PC-9 (cell line): ENCODE measurements around the gene CBX8. TPM values are rescaled to one million over a fixed set of nuclear protein-coding genes. Genes with fewer than 3 reads are reported as not detected.

ENCODE experiments used
- BruUV-seq: library from RNA; stranded (reverse); fragments of 400-500 nt; replicated peaks from 2 replicates; lab custom pipeline; 2021; lab: Mats Ljungman, UMichigan
- CTCF ChIA-PET: fragments of 300-600 bp; sonication (Branson Sonifier 250); formaldehyde crosslinking; loops from one replicate; lab custom pipeline; 2022; ENCODE audit warnings: antibody characterized with exemption; lab: Charles Lee
- POLR2A ChIA-PET: fragments of 300-600 bp; sonication (Branson Sonifier 250); formaldehyde crosslinking; loops from one replicate; lab custom pipeline; 2022; ENCODE audit warnings: antibody characterized with exemption; ENCODE audit not compliant: unreplicated experiment; lab: Charles Lee
- DNase-seq, 2 experiments: peaks; one replicate each; pipeline versions ENCODE4 v3.0.0 to v3.0.0-alpha.2; 2015 to 2022; ENCODE audit warnings: mixed read lengths in 1 of 2
- H2AFZ ChIP-seq: fragments of 200-600 bp; sonication (generic); 2 replicates; pipeline ENCODE4 v1.8.1; 2017; ENCODE audit warnings: antibody characterized with exemption
- H3F3A ChIP-seq: fragments of 200-600 bp; sonication (generic); 2 replicates; pipeline ENCODE4 v1.8.1; 2017; ENCODE audit warnings: antibody characterized with exemption, mild to moderate bottlenecking, low read depth; ENCODE audit not compliant: insufficient read depth
- H3K27ac ChIP-seq: fragments of 200-600 bp; sonication (generic); 2 replicates; pipeline ENCODE4 v1.6.1; 2016; ENCODE audit warnings: mixed run types
- H3K27me3 ChIP-seq: fragments of 200-600 bp; sonication (generic); 2 replicates; pipeline ENCODE4 v1.6.1; 2016; ENCODE audit warnings: low read depth, mixed run types; ENCODE audit not compliant: insufficient read depth
- H3K36me3 ChIP-seq: fragments of 200-600 bp; sonication (generic); 2 replicates; pipeline ENCODE4 v1.6.1; 2016; ENCODE audit warnings: low read depth, mixed run types
- H3K4me1 ChIP-seq: fragments of 200-600 bp; sonication (generic); replicated peaks from 2 replicates; pipeline ENCODE4 v1.6.1; 2016; ENCODE audit warnings: mixed run types; ENCODE audit not compliant: insufficient read depth
- H3K4me2 ChIP-seq: fragments of 200-600 bp; sonication (generic); 2 replicates; pipeline ENCODE4 v1.6.1; 2017; ENCODE audit warnings: mixed run types
- H3K4me3 ChIP-seq: fragments of 200-600 bp; sonication (generic); 2 replicates; pipeline ENCODE4 v1.6.1; 2016; ENCODE audit warnings: mixed run types
- H3K79me2 ChIP-seq: fragments of 200-600 bp; sonication (generic); 2 replicates; pipeline ENCODE4 v1.6.1; 2017; ENCODE audit warnings: low read depth, mixed run types
- H3K9me2 ChIP-seq: fragments of 200-600 bp; sonication (generic); 2 replicates; pipeline ENCODE4 v1.8.1; 2017; ENCODE audit warnings: mild to moderate bottlenecking; ENCODE audit not compliant: insufficient read depth
- H3K9me3 ChIP-seq: fragments of 200-600 bp; sonication (generic); 2 replicates; pipeline ENCODE4 v1.8.1; 2016; ENCODE audit warnings: low read depth; ENCODE audit not compliant: insufficient read depth
- H4K20me1 ChIP-seq: fragments of 200-600 bp; sonication (generic); 2 replicates; pipeline ENCODE4 v1.8.1; 2017; ENCODE audit not compliant: insufficient read depth
- EZH2 ChIP-seq: fragments of 200-600 bp; sonication (generic); IDR thresholded peaks from 2 replicates; pipeline ENCODE4 v1.8.0; 2017; ENCODE audit warnings: antibody characterized with exemption, low read depth
- intact Hi-C: fragments of 100-400 bp; cut with micrococcal nuclease; formaldehyde crosslinking; loops from one replicate; pipeline ENCODE4 v1.10.0; 2022; ENCODE audit not compliant: unreplicated experiment
- total RNA-seq: library from RNA; stranded (reverse); gene quantifications from 2 replicates; pipeline ENCODE4 v1.2.3, GENCODE V29; 2021
- TF ChIP-seq, protein P1 (sequence below): fragments of 200-600 bp; sonication (generic); conservative IDR thresholded peaks from 2 replicates; pipeline ENCODE4 v1.6.1; 2017; ENCODE audit warnings: mixed run types, antibody characterized with exemption, mild to moderate bottlenecking, moderate library complexity

CBX8 gene
- total RNA-seq, 1 experiment from 2014 or later, result 14.2 TPM

DNA sequence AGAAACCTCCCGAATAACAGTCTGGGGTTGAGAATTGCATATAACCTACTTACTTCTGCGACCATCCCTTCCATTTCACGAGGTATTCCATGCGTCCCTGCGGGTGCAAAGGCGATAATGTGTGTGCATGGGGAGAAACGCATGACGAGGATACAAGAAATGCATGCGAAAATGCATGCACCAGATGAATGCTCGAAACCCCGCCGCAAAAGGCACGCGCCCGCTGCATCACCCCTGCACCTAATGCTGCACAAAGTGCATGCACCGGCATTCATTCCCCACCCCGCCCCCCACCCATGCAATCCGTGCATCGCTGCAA lies 474 bp downstream of the CBX8 start:
- intact Hi-C loops, result loop anchor here (2.0 kb wide), 1 partner anchor 26 kb away; no protein-coding TSS in a partner anchor
- ChIA-PET POLR2A (interaction anchor here (0.6 to 0.8 kb wide), 2 partner anchors 18 to 32 kb away, joined by 4 to 21 read pairs; no protein-coding TSS in a partner anchor), CTCF (interaction anchor here (0.6 kb wide), 1 partner anchor 728 kb away, joined by 5 read pairs; no protein-coding TSS in a partner anchor)
- no peaks in the 10 kb centered on the region for H4K20me1 ChIP-seq
- no TSS peak for BruUV-seq
- no peaks in the 10 kb centered on the region for H3K9me3 ChIP-seq
- peaks cover 10% of the 10 kb centered on the region; the same call in 1 of the 2 replicates for H3K27me3 ChIP-seq
- no peaks in the 10 kb centered on the region for H3K36me3 ChIP-seq
- H3K79me2 ChIP-seq, result peaks cover 8% of the 10 kb centered on the region; the same call in 1 of the 2 replicates
- peak overlapping the region; percentile 66; the same call in 1 of the 2 replicates for H2AFZ ChIP-seq
- TF ChIP-seq, protein P1, sequence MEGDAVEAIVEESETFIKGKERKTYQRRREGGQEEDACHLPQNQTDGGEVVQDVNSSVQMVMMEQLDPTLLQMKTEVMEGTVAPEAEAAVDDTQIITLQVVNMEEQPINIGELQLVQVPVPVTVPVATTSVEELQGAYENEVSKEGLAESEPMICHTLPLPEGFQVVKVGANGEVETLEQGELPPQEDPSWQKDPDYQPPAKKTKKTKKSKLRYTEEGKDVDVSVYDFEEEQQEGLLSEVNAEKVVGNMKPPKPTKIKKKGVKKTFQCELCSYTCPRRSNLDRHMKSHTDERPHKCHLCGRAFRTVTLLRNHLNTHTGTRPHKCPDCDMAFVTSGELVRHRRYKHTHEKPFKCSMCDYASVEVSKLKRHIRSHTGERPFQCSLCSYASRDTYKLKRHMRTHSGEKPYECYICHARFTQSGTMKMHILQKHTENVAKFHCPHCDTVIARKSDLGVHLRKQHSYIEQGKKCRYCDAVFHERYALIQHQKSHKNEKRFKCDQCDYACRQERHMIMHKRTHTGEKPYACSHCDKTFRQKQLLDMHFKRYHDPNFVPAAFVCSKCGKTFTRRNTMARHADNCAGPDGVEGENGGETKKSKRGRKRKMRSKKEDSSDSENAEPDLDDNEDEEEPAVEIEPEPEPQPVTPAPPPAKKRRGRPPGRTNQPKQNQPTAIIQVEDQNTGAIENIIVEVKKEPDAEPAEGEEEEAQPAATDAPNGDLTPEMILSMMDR, result no peak
- no peak for TF ChIP-seq EZH2
- peak overlapping the region; percentile 92 for H3K4me2 ChIP-seq
- H3K27ac ChIP-seq, result no peak overlapping the region
- H3F3A ChIP-seq, result no peaks in the 10 kb centered on the region; the same call in 1 of the 2 replicates
- H3K4me3 ChIP-seq, result peak overlapping the region; percentile 73
- peak in 1 of 2 experiments; percentile 7 for DNase-seq
- peaks cover 7% of the 10 kb centered on the region; the same call in 1 of the 2 replicates for H3K4me1 ChIP-seq
- H3K9me2 ChIP-seq, result no peaks in the 10 kb centered on the region

DNA sequence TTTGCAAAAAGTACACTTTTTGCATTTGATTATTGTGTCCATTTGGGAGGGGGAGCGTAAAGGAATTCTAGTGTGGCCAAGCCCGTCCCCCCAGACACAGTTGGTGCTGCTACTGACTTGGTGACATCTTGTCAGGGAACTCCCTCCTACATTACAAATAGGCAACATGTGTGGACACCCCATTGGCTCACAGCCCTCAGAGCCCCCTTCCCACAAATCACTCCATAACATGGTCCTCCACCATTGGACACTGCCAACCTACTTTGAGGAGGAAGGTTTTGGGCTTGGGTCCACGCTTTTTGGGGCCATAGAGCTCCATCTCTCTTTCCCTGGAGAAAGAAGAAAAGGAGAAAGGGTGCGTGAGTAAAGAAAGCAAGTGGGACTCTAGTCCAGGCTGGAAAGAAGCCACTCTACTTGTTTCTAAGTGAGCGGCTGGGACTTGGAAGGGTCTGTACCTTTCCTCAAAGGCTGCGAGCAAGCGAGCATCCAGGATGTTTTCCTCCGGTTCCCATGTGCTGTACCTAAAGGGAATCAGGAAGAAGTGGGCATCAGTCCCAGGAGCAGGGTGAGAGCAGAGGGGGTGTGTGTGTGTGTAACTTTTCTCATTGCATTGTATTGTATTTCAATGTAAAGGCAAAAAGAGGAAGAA lies 958 bp downstream of the CBX8 start:
- Histone ChIP-seq H3K9me3 (no peaks in the 10 kb centered on the region), H3K36me3 (no peaks in the 10 kb centered on the region), H2AFZ (no peak overlapping the region), H4K20me1 (no peaks in the 10 kb centered on the region), H3K79me2 (peaks cover 8% of the 10 kb centered on the region; the same call in 1 of the 2 replicates), H3K4me1 (peaks cover 6% of the 10 kb centered on the region; the same call in 1 of the 2 replicates), H3K27ac (no peak overlapping the region), H3K9me2 (no peaks in the 10 kb centered on the region), H3K27me3 (peaks cover 10% of the 10 kb centered on the region; the same call in 1 of the 2 replicates), H3F3A (no peaks in the 10 kb centered on the region; the same call in 1 of the 2 replicates), H3K4me2 (peak overlapping the region; percentile 92), H3K4me3 (peak overlapping the region; percentile 73)
- POLR2A ChIA-PET, result interaction anchor here (0.7 kb wide), 1 partner anchor 1116 kb away, joined by 3 read pairs; no protein-coding TSS in a partner anchor
- CTCF ChIA-PET, result interaction anchor here (0.6 kb wide), 2 partner anchors 235 to 727 kb away, joined by 3 to 5 read pairs; no protein-coding TSS in a partner anchor
- no peak for TF ChIP-seq EZH2
- TF ChIP-seq, protein P1, result no peak
- no peak for DNase-seq
- intact Hi-C loops, result loop anchor here (2.0 kb wide), 1 partner anchor 25 kb away; no protein-coding TSS in a partner anchor
- BruUV-seq, result TSS peak; percentile 81

DNA sequence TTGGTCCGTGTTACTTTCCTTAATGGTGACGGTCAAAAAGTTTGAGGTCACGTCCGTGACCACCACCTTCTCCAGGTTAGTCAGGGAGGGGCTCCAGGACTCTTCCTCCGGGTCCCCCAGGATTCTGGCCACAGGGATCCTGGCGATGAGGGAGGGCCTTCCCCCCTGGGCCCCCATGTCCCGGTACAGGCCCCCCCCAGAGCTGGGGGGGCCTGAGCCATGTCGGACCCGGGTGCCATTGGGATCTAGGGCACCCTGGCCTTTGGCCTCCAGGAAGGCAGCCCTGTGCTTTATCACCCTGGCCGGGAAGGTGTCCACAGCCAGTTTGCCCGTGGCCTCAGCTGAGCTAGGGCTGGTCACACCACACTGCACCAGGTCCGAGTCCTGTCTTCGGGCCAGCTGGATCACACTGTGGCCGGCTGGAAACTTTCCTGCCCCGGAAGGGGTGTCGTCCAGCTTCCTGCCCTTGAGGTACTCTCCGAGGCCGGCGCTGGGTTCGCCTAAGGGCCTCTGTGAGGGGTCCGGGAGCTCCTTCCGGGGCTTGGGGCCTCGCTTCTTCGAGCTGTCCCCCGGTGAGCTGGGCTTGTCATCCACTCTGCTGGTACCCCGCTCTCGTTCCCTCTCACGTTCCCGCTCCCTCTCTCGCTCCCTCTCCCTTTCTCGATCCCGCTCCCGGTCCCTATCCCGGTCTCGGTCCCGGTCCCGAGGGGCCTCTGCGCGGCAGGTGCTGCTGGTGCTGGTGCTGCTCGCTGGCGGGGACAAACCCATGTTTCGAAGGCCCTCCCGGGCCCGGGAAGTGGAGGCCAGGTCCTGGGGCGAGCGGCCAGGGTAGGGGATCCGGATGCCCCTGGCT lies 2.0 kb downstream of the CBX8 start:
- no peaks in the 10 kb centered on the region for H3F3A ChIP-seq
- no peaks in the 10 kb centered on the region for H3K36me3 ChIP-seq
- peaks cover 8% of the 10 kb centered on the region; the same call in 1 of the 2 replicates for H3K79me2 ChIP-seq
- H3K4me2 ChIP-seq, result no peak overlapping the region
- intact Hi-C loops, result no loop called here
- H3K9me3 ChIP-seq, result no peaks in the 10 kb centered on the region
- H3K27ac ChIP-seq, result no peak overlapping the region
- peaks cover 8% of the 10 kb centered on the region; the same call in 1 of the 2 replicates for H3K27me3 ChIP-seq
- DNase-seq, result no peak
- no peak overlapping the region for H2AFZ ChIP-seq
- no peaks in the 10 kb centered on the region for H4K20me1 ChIP-seq
- ChIA-PET CTCF (interaction anchor here (0.6 to 1.1 kb wide), 2 partner anchors 18 to 236 kb away, joined by 3 to 21 read pairs; no protein-coding TSS in a partner anchor), POLR2A (no interaction called here)
- no peak for TF ChIP-seq EZH2
- TF ChIP-seq, protein P1, result no peak
- BruUV-seq, result no TSS peak
- H3K9me2 ChIP-seq, result no peaks in the 10 kb centered on the region
- H3K4me3 ChIP-seq, result no peak overlapping the region
- peaks cover 6% of the 10 kb centered on the region; the same call in 1 of the 2 replicates for H3K4me1 ChIP-seq
